AG09319 (cell line): ENCODE data around the gene CYP19A1.
"Not testable (repeated sequence)": the region's sequence is repeated elsewhere in the genome, so short reads cannot be mapped to it uniquely, and the experiment has no call there.

ENCODE experiments used
- DNase-seq: peaks from one replicate; pipeline ENCODE4 v3.0.0-alpha.2; 2010; ENCODE audit warnings: low read depth; ENCODE audit errors: extremely low read depth
- CTCF ChIP-seq: IDR thresholded peaks from 2 replicates; pipeline ENCODE4 v1.5.1; 2011; ENCODE audit warnings: low read depth, mild to moderate bottlenecking, inconsistent platforms, low read length, moderate library complexity

The CYP19A1 gene

GRCh38 chr15:51191766-51192165 lies 146.6 kb downstream of the CYP19A1 start:
- no peak for DNase-seq
- TF ChIP-seq CTCF: no peak

- DNase-seq: no peak
- TF ChIP-seq CTCF: no peak
Measured at GRCh38 chr15:51191072-51191670, 147.2 kb downstream of the CYP19A1 start.

- TF ChIP-seq CTCF: no peak
- DNase-seq: no peak
Measured at GRCh38 chr15:51190424-51191068, 147.8 kb downstream of the CYP19A1 start.

GRCh38 chr15:51189669-51190385 lies 148.6 kb downstream of the CYP19A1 start:
- TF ChIP-seq CTCF: no peak
- DNase-seq: no peak

- DNase-seq: not testable (repeated sequence)
Measured at GRCh38 chr15:51188791-51189190, 149.6 kb downstream of the CYP19A1 start.

GRCh38 chr15:51186891-51187290 lies 151.5 kb downstream of the CYP19A1 start:
- no peak for DNase-seq
- no peak for TF ChIP-seq CTCF

GRCh38 chr15:51186181-51186705 lies 152.2 kb downstream of the CYP19A1 start:
- no peak for TF ChIP-seq CTCF
- DNase-seq: no peak
